ENCODE results near the gene CUL4B. TPM values are rescaled to one million over a fixed set of nuclear protein-coding genes. Genes with fewer than 3 reads are reported as not detected.
A peak's percentile ranks its signal among the peaks of the same experiment; 100 is the strongest.

CUL4B gene
- total RNA-seq, 1 donor from 2014 or later, result 44.1 TPM

- Mint-ChIP-seq H3K9me3 (ENCODE audit: low read depth) (no peaks in the 10 kb centered on the region), H3K4me1 (ENCODE audit: low read depth) (peaks cover 32% of the 10 kb centered on the region), H3K4me3 (ENCODE audit: unreplicated experiment) (peak overlapping the region; percentile 6), H3K36me3 (ENCODE audit: low read depth) (peaks cover 1% of the 10 kb centered on the region), H3K27me3 (ENCODE audit: low read depth) (no peaks in the 10 kb centered on the region), H3K27ac (ENCODE audit: unreplicated experiment) (peak overlapping the region; percentile 89)
- no peak for DNase-seq (ENCODE audit: low spot score)
- TF ChIP-seq CTCF (IDR thresholded peaks at IDR 0.05), result no peak
Measured at GRCh38 chrX:120549483-120550452, 11.0 kb downstream of the CUL4B start.

- peaks cover 4% of the 10 kb centered on the region for H3K9me3 Mint-ChIP-seq (ENCODE audit: low read depth)
- no peaks in the 10 kb centered on the region for H3K27me3 Mint-ChIP-seq (ENCODE audit: low read depth)
- H3K4me1 Mint-ChIP-seq (ENCODE audit: low read depth), result no peaks in the 10 kb centered on the region
- no peak overlapping the region for H3K4me3 Mint-ChIP-seq (ENCODE audit: unreplicated experiment)
- no peak overlapping the region for H3K27ac Mint-ChIP-seq (ENCODE audit: unreplicated experiment)
- H3K36me3 Mint-ChIP-seq (ENCODE audit: low read depth), result peaks cover 18% of the 10 kb centered on the region
- DNase-seq (ENCODE audit: low spot score), result no peak
- TF ChIP-seq CTCF (IDR thresholded peaks at IDR 0.05), result no peak
Measured at GRCh38 chrX:120536061-120536460, 24.7 kb downstream of the CUL4B start.

GRCh38 chrX:120534413-120535205 lies 26.2 kb downstream of the CUL4B start:
- no peak for DNase-seq (ENCODE audit: low spot score)
- peaks cover 17% of the 10 kb centered on the region for H3K36me3 Mint-ChIP-seq (ENCODE audit: low read depth)
- no peaks in the 10 kb centered on the region for H3K4me1 Mint-ChIP-seq (ENCODE audit: low read depth)
- no peak for TF ChIP-seq CTCF (IDR thresholded peaks at IDR 0.05)
- H3K4me3 Mint-ChIP-seq (ENCODE audit: unreplicated experiment), result no peak overlapping the region
- H3K9me3 Mint-ChIP-seq (ENCODE audit: low read depth), result peaks cover 4% of the 10 kb centered on the region
- H3K27me3 Mint-ChIP-seq (ENCODE audit: low read depth), result no peaks in the 10 kb centered on the region
- H3K27ac Mint-ChIP-seq (ENCODE audit: unreplicated experiment), result no peak overlapping the region

- no peak overlapping the region for H3K4me3 Mint-ChIP-seq (ENCODE audit: unreplicated experiment)
- peak; percentile 31 for TF ChIP-seq CTCF (IDR thresholded peaks at IDR 0.05)
- DNase-seq (ENCODE audit: low spot score), result no peak
- H3K4me1 Mint-ChIP-seq (ENCODE audit: low read depth), result peaks cover 8% of the 10 kb centered on the region
- no peaks in the 10 kb centered on the region for H3K27me3 Mint-ChIP-seq (ENCODE audit: low read depth)
- peaks cover 11% of the 10 kb centered on the region for H3K9me3 Mint-ChIP-seq (ENCODE audit: low read depth)
- peaks cover 2% of the 10 kb centered on the region for H3K36me3 Mint-ChIP-seq (ENCODE audit: low read depth)
- H3K27ac Mint-ChIP-seq (ENCODE audit: unreplicated experiment), result no peak overlapping the region
Measured at GRCh38 chrX:120522820-120523219, 37.9 kb downstream of the CUL4B start.

- H3K27me3 Mint-ChIP-seq (ENCODE audit: low read depth), result no peaks in the 10 kb centered on the region
- peak overlapping the region; percentile 72 for H3K27ac Mint-ChIP-seq (ENCODE audit: unreplicated experiment)
- H3K4me1 Mint-ChIP-seq (ENCODE audit: low read depth), result peaks cover 12% of the 10 kb centered on the region
- H3K36me3 Mint-ChIP-seq (ENCODE audit: low read depth), result no peaks in the 10 kb centered on the region
- no peak for DNase-seq (ENCODE audit: low spot score)
- H3K9me3 Mint-ChIP-seq (ENCODE audit: low read depth), result peaks cover 13% of the 10 kb centered on the region
- no peak overlapping the region for H3K4me3 Mint-ChIP-seq (ENCODE audit: unreplicated experiment)
- TF ChIP-seq CTCF (IDR thresholded peaks at IDR 0.05), result no peak
Measured at GRCh38 chrX:120517936-120518335, 42.8 kb downstream of the CUL4B start.
